ENCODE results near the gene PLOD3. TPM values are rescaled to one million over a fixed set of nuclear protein-coding genes. Genes with fewer than 3 reads are reported as not detected.

The PLOD3 gene
- total and polyA plus RNA-seq, 9 of the 15 experiments (the other 6 are each of a cell fraction or from before 2014, with no cell fraction given), result 2.8 to 101 (median 30.9) TPM

- TF ChIP-seq RNF219 (CRISPR knock-in tag; IDR thresholded peaks at IDR 0.05) (no peak), HEY1 (CRISPR knock-in tag; IDR thresholded peaks at IDR 0.05; ENCODE audit: borderline replicate concordance) (no peak), ARID1B (IDR thresholded peaks at IDR 0.05) (peak; percentile 72), STAT6 (CRISPR knock-in tag; IDR thresholded peaks at IDR 0.05) (no peak), SRF (CRISPR knock-in tag; IDR thresholded peaks at IDR 0.05) (no peak), JUND (IDR thresholded peaks at IDR 0.05; ENCODE audit: borderline replicate concordance, low read depth, low read length) (peak; percentile 89), JUND (tag; IDR thresholded peaks at IDR 0.05; ENCODE audit: borderline replicate concordance, low read depth, low read length) (peak; percentile 68; the same call in 2 of the 3 replicates)
These were observed 32.0 kb downstream of the PLOD3 start (continued) for GRCh38 chr7:101185258-101185839.

Data from K562 (cell line).